Measurements from ENCODE around the gene FAAH. TPM values are rescaled to one million over a fixed set of nuclear protein-coding genes. Genes with fewer than 3 reads are reported as not detected.

FAAH gene
- total RNA-seq, 5 donors from 2014 or later (not counting 1 experiment from before 2014, with no cell fraction given), result 5.9 to 10.4 (median 9.5) TPM

DNA sequence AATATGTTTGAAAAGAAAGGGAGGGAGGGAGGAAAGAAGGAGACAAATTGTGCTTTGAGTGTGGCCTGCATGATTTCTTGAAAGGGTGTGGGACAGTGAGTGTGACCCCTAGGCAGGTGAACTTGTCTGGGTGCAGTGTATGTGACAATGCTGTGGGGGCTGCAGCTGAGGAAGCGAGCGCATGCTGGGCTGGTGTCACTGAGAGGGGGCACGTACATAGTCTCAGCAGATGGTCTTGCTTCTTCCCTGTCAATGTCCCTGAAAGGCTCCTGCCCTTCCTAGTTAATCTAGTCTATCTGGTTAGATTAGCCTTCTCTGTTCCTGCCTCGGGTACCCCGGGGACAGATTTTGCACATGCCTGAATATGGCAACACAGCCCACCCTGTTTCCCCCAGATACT lies 9.8 kb downstream of the FAAH start:
- no peak overlapping the region for H3K27ac ChIP-seq (ENCODE audit: low read length)
- no peaks in the 10 kb centered on the region for H3K36me3 ChIP-seq (ENCODE audit: control insufficient read depth in 2 of 2, extremely low read depth in 1 of 2, insufficient read depth in 1 of 2, low read length in 1 of 2)
- Mint-ChIP-seq H3K9me3 (no peaks in the 10 kb centered on the region), H3K27me3 (no peaks in the 10 kb centered on the region), H3K4me3 (no peak overlapping the region), H3K4me1 (peaks cover 0 to 10% (median 5%) of the 10 kb centered on the region in 3 donors), H3K36me3 (peaks cover 5% of the 10 kb centered on the region), H3K27ac (no peak overlapping the region)
- no peaks in the 10 kb centered on the region for H3K9me3 ChIP-seq
- ATAC-seq (replicated peaks in 1 of 4), result no peak
- POLR2A ChIA-PET, result no interaction called here
- CTCF ChIA-PET, result no interaction called here
- H3K27me3 ChIP-seq (replicated peaks in 1 of 2; ENCODE audit: control insufficient read depth in 2 of 2, extremely low read depth in 1 of 2, insufficient read depth in 2 of 2, low read length in 1 of 2), result peaks cover 0 to 6% of the 10 kb centered on the region in 2 experiments
- H3K4me3 ChIP-seq (ENCODE audit: control insufficient read depth in 1 of 2, extremely low read depth in 1 of 2, low read length in 1 of 2), result no peak overlapping the region
- peaks cover 0 to 13% of the 10 kb centered on the region in 2 experiments for H3K4me1 ChIP-seq (ENCODE audit: control insufficient read depth in 1 of 2, extremely low read depth in 1 of 2, insufficient read depth in 2 of 2, low read length in 2 of 2)
- DNase-seq, result no peak
- 71% methylated on average over 1 of the region's 5 CpGs for WGBS (ENCODE audit: insufficient coverage)

GRCh38 chr1:46404482-46405196 lies 10.5 kb downstream of the FAAH start:
- peaks cover 5% of the 10 kb centered on the region for H3K36me3 Mint-ChIP-seq
- H3K9me3 Mint-ChIP-seq, result no peaks in the 10 kb centered on the region
- no peaks in the 10 kb centered on the region for H3K27me3 Mint-ChIP-seq
- no peaks in the 10 kb centered on the region for H3K9me3 ChIP-seq
- H3K4me1 Mint-ChIP-seq, result peaks cover 0 to 10% (median 5%) of the 10 kb centered on the region in 3 donors
- CTCF ChIA-PET, result no interaction called here
- no peak overlapping the region for H3K27ac Mint-ChIP-seq
- no peaks in the 10 kb centered on the region for H3K36me3 ChIP-seq (ENCODE audit: control insufficient read depth in 2 of 2, extremely low read depth in 1 of 2, insufficient read depth in 1 of 2, low read length in 1 of 2)
- POLR2A ChIA-PET, result no interaction called here
- H3K27me3 ChIP-seq (replicated peaks in 1 of 2; ENCODE audit: control insufficient read depth in 2 of 2, extremely low read depth in 1 of 2, insufficient read depth in 2 of 2, low read length in 1 of 2), result peaks cover 0 to 6% of the 10 kb centered on the region in 2 experiments
- H3K4me3 ChIP-seq (ENCODE audit: control insufficient read depth in 1 of 2, extremely low read depth in 1 of 2, low read length in 1 of 2), result no peak overlapping the region
- H3K27ac ChIP-seq (ENCODE audit: low read length), result no peak overlapping the region
- peaks cover 0 to 13% of the 10 kb centered on the region in 2 experiments for H3K4me1 ChIP-seq (ENCODE audit: control insufficient read depth in 1 of 2, extremely low read depth in 1 of 2, insufficient read depth in 2 of 2, low read length in 2 of 2)
- ATAC-seq (replicated peaks in 1 of 4) (no peak), DNase-seq (no peak)
- no peak overlapping the region for H3K4me3 Mint-ChIP-seq
- WGBS (ENCODE audit: insufficient coverage), result 94% methylated on average over 5 of the region's 7 CpGs

DNA sequence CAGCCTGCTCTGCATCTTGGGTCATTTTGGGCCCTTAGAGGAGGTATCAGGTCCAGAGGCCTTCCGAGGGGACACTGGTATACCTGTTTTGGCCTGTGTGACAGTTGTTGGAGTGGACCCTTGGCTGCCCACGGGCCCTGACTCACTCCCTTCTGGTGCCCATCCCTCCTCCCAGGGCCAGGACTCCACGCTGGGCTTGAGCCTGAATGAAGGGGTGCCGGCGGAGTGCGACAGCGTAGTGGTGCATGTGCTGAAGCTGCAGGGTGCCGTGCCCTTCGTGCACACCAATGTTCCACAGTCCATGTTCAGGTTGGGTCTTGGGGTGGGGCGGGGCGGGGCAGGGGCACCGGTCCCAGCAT lies 11.1 kb downstream of the FAAH start:
- H3K4me3 Mint-ChIP-seq, result no peak overlapping the region
- Histone ChIP-seq H3K4me1 (ENCODE audit: control insufficient read depth in 1 of 2, extremely low read depth in 1 of 2, insufficient read depth in 2 of 2, low read length in 2 of 2) (peaks cover 0 to 13% of the 10 kb centered on the region in 2 experiments), H3K4me3 (ENCODE audit: control insufficient read depth in 1 of 2, extremely low read depth in 1 of 2, low read length in 1 of 2) (no peak overlapping the region), H3K9me3 (no peaks in the 10 kb centered on the region), H3K36me3 (ENCODE audit: control insufficient read depth in 2 of 2, extremely low read depth in 1 of 2, insufficient read depth in 1 of 2, low read length in 1 of 2) (no peaks in the 10 kb centered on the region), H3K27me3 (replicated peaks in 1 of 2; ENCODE audit: control insufficient read depth in 2 of 2, extremely low read depth in 1 of 2, insufficient read depth in 2 of 2, low read length in 1 of 2) (peaks cover 0 to 6% of the 10 kb centered on the region in 2 experiments), H3K27ac (ENCODE audit: low read length) (no peak overlapping the region)
- H3K36me3 Mint-ChIP-seq, result peaks cover 5% of the 10 kb centered on the region
- no peaks in the 10 kb centered on the region for H3K9me3 Mint-ChIP-seq
- POLR2A ChIA-PET, result no interaction called here
- no peak for ATAC-seq (replicated peaks in 1 of 4)
- H3K4me1 Mint-ChIP-seq, result peaks cover 0 to 9% (median 5%) of the 10 kb centered on the region in 3 donors
- CTCF ChIA-PET, result no interaction called here
- WGBS (ENCODE audit: insufficient coverage), result 87% methylated on average over 10 of the region's 12 CpGs
- no peak for DNase-seq
- no peaks in the 10 kb centered on the region for H3K27me3 Mint-ChIP-seq
- H3K27ac Mint-ChIP-seq, result no peak overlapping the region

- Histone ChIP-seq H3K9me3 (no peaks in the 10 kb centered on the region), H3K4me1 (ENCODE audit: control insufficient read depth in 1 of 2, extremely low read depth in 1 of 2, insufficient read depth in 2 of 2, low read length in 2 of 2) (peaks cover 0 to 11% of the 10 kb centered on the region in 2 experiments), H3K36me3 (ENCODE audit: control insufficient read depth in 2 of 2, extremely low read depth in 1 of 2, insufficient read depth in 1 of 2, low read length in 1 of 2) (no peaks in the 10 kb centered on the region), H3K4me3 (ENCODE audit: control insufficient read depth in 1 of 2, extremely low read depth in 1 of 2, low read length in 1 of 2) (no peak overlapping the region), H3K27me3 (replicated peaks in 1 of 2; ENCODE audit: control insufficient read depth in 2 of 2, extremely low read depth in 1 of 2, insufficient read depth in 2 of 2, low read length in 1 of 2) (peaks cover 0 to 6% of the 10 kb centered on the region in 2 experiments), H3K27ac (ENCODE audit: low read length) (no peak overlapping the region)
- 95% methylated on average over 14 of the region's 17 CpGs for WGBS (ENCODE audit: insufficient coverage)
- Mint-ChIP-seq H3K4me3 (no peak overlapping the region), H3K36me3 (peaks cover 5% of the 10 kb centered on the region), H3K27ac (no peak overlapping the region), H3K27me3 (no peaks in the 10 kb centered on the region), H3K9me3 (no peaks in the 10 kb centered on the region), H3K4me1 (peaks cover 0 to 6% (median 5%) of the 10 kb centered on the region in 3 donors)
- ATAC-seq (replicated peaks in 1 of 4) (no peak), DNase-seq (no peak)
- POLR2A ChIA-PET, result no interaction called here
- CTCF ChIA-PET, result interaction anchor here in 1 of 2 donors (1.3 kb wide), 1 partner anchor 123 kb away, joined by 5 read pairs; no protein-coding TSS in a partner anchor
These were observed 11.6 kb downstream of the FAAH start for GRCh38 chr1:46405724-46406123.

- no peak for DNase-seq
- POLR2A ChIA-PET, result no interaction called here
These were observed 12.9 kb downstream of the FAAH start for GRCh38 chr1:46406881-46407608.

DNA sequence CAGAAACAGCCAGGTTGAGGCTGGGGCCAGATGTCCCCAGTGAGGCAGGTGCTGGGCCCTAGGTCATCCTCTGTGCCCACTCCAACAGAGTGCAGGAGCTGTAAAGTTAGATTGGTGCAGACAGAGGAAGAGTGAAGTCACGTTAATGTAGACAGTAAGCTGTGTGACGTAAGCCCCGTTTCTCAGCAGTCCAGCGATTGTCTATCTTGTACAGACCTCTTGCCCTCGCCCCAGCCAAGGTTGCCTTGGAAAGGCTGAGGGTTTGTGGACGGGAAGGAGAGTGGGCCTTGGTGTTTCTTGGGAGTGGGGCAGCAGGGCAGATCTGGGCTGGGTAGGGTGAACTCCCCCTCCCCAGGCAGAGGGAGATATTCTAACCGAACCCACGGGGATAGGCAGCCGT lies 13.5 kb downstream of the FAAH start:
- DNase-seq, result no peak
- no peak overlapping the region for H3K27ac ChIP-seq (ENCODE audit: low read length)
- H3K9me3 ChIP-seq, result no peaks in the 10 kb centered on the region
- H3K4me3 ChIP-seq (ENCODE audit: control insufficient read depth in 1 of 2, extremely low read depth in 1 of 2, low read length in 1 of 2), result no peak overlapping the region
- ChIA-PET POLR2A (no interaction called here), CTCF (no interaction called here)
- Mint-ChIP-seq H3K9me3 (no peaks in the 10 kb centered on the region), H3K27me3 (no peaks in the 10 kb centered on the region), H3K4me3 (no peak overlapping the region), H3K36me3 (peaks cover 5% of the 10 kb centered on the region), H3K4me1 (peaks cover 0 to 6% (median 2%) of the 10 kb centered on the region in 3 donors), H3K27ac (no peak overlapping the region)
- H3K4me1 ChIP-seq (ENCODE audit: control insufficient read depth in 1 of 2, extremely low read depth in 1 of 2, insufficient read depth in 2 of 2, low read length in 2 of 2), result peaks cover 0 to 11% of the 10 kb centered on the region in 2 experiments
- H3K27me3 ChIP-seq (replicated peaks in 1 of 2; ENCODE audit: control insufficient read depth in 2 of 2, extremely low read depth in 1 of 2, insufficient read depth in 2 of 2, low read length in 1 of 2), result peaks cover 0 to 6% of the 10 kb centered on the region in 2 experiments
- 95% methylated on average over 5 of the region's 9 CpGs for WGBS (ENCODE audit: insufficient coverage)
- no peak for ATAC-seq (replicated peaks in 1 of 4)
- no peaks in the 10 kb centered on the region for H3K36me3 ChIP-seq (ENCODE audit: control insufficient read depth in 2 of 2, extremely low read depth in 1 of 2, insufficient read depth in 1 of 2, low read length in 1 of 2)

More at GRCh38 chr1:46406881-46407608, 12.9 kb downstream of the FAAH start:
- H3K27me3 Mint-ChIP-seq, result no peaks in the 10 kb centered on the region
- peaks cover 0 to 6% of the 10 kb centered on the region in 2 experiments for H3K27me3 ChIP-seq (replicated peaks in 1 of 2; ENCODE audit: control insufficient read depth in 2 of 2, extremely low read depth in 1 of 2, insufficient read depth in 2 of 2, low read length in 1 of 2)
- peak overlapping the region in 1 of 2 donors; percentile 37 for H3K27ac Mint-ChIP-seq
- H3K9me3 Mint-ChIP-seq, result no peaks in the 10 kb centered on the region
- WGBS (ENCODE audit: insufficient coverage), result 88% methylated on average over 8 of the region's 13 CpGs
- H3K36me3 ChIP-seq (ENCODE audit: control insufficient read depth in 2 of 2, extremely low read depth in 1 of 2, insufficient read depth in 1 of 2, low read length in 1 of 2), result no peaks in the 10 kb centered on the region
- H3K4me1 Mint-ChIP-seq, result peaks cover 0 to 6% (median 2%) of the 10 kb centered on the region in 3 donors
- peaks cover 5% of the 10 kb centered on the region for H3K36me3 Mint-ChIP-seq
- H3K4me3 Mint-ChIP-seq, result no peak overlapping the region
- H3K9me3 ChIP-seq, result no peaks in the 10 kb centered on the region
- no peak overlapping the region for H3K27ac ChIP-seq (ENCODE audit: low read length)
- peaks cover 0 to 11% of the 10 kb centered on the region in 2 experiments for H3K4me1 ChIP-seq (ENCODE audit: control insufficient read depth in 1 of 2, extremely low read depth in 1 of 2, insufficient read depth in 2 of 2, low read length in 2 of 2)
- ATAC-seq (replicated peaks in 1 of 4), result no peak
- no peak overlapping the region for H3K4me3 ChIP-seq (ENCODE audit: control insufficient read depth in 1 of 2, extremely low read depth in 1 of 2, low read length in 1 of 2)
- CTCF ChIA-PET, result interaction anchor here in 1 of 2 donors (0.7 to 1.3 kb wide), 5 partner anchors 122 to 319 kb away, joined by 3 to 6 read pairs (median 5); no protein-coding TSS in a partner anchor
